Measurements from ENCODE around the gene GSTO2. TPM values are rescaled to one million over a fixed set of nuclear protein-coding genes. Genes with fewer than 3 reads are reported as not detected.

GSTO2 gene
- total RNA-seq, 3 donors from 2014 or later: 5.4 to 19.7 (median 18.3) TPM

- H3K4me3 ChIP-seq: no peak overlapping the region
- no peak for ATAC-seq
These were observed 82.9 kb downstream of the GSTO2 start for GRCh38 chr10:104351919-104352318.

DNA sequence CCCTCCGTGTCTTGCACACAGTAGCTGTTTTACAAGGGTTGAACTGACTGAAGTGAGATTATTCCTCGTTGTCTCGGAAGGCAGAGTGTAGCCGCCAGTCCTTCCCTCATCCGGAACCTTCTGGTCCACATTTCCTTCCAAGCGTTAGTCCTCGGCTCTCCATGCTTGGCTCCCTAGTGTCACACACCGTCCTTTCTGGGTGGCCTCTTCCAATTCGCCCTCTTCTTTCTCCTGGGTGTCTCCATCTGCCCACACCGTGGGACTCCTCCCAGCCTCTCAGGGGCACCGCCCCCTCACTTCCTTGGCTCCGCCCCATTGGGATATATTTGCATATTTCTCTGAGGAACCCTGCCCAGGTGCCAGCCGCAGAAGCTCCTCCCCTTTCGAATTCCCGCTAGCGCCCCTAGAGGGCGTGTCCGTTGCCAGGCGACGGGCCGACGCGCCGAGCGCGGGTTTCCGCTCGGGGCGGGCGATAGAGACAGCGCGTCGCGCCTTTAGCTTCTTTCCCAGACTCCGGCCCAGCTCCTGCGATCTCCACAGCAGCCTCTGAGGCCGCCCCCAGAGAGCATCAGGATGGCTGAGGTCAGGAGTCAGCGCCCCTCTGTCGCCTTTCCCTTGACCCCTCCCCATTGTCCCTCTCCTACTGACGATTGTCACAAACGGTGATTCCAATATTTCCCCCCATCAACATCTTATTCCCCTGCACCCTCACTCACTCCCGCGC, 84.5 kb downstream of the GSTO2 start, which contains the start of gene CFAP58:
CFAP58 (plus strand) TSS at position 509 of the 724 bp plus-strand sequence; CDS start at position 574, 65 bp downstream.
- Histone ChIP-seq H3K4me1 (ENCODE audit: low read depth) (peaks cover 3% of the 10 kb centered on the region), H3K4me3 (no peak within 1 kb of the TSS), H3K9me3 (no peaks in the 10 kb centered on the region), H3K36me3 (ENCODE audit: low read depth) (no peaks in the 10 kb centered on the region)
- TF ChIP-seq CTCF (IDR thresholded peaks at IDR 0.05): peak; percentile 62
- DNase-seq (peak; percentile 95 to 97 (median 97)), ATAC-seq (peak; percentile 99)
- intact Hi-C loops (cut with DNase I, micrococcal nuclease): loop anchor here (5.0 kb wide), 2 partner anchors 46 to 61 kb away; no protein-coding TSS in a partner anchor

More at GRCh38 chr10:104351919-104352318, 82.9 kb downstream of the GSTO2 start:
- no peak for TF ChIP-seq CTCF (IDR thresholded peaks at IDR 0.05)
- DNase-seq: no peak
- Histone ChIP-seq H3K36me3 (ENCODE audit: low read depth) (no peaks in the 10 kb centered on the region), H3K4me1 (ENCODE audit: low read depth) (peaks cover 3% of the 10 kb centered on the region), H3K9me3 (no peaks in the 10 kb centered on the region)
- intact Hi-C loops (cut with DNase I, micrococcal nuclease): loop anchor here (5.0 kb wide), 2 partner anchors 45 to 60 kb away; no protein-coding TSS in a partner anchor

Small RNAs within 50 kb of the gene (microRNA-seq; reads per million reads assigned to microRNA genes)
- not detected for gene MIR4482

Other genes starting within 250 kb of the GSTO2 start
- gene COL17A1, start 183.3 kb upstream of the GSTO2 start, total RNA-seq: 100 to 1,000 TPM in 2 of 3 donors, 10 to 100 TPM in 1; 95.1 to 284 (median 119) TPM
- 1 to 10 TPM; 5.7 to 8.6 (median 5.8) TPM for gene SFR1, start 147.0 kb upstream of the GSTO2 start, total RNA-seq
- gene CFAP43, start 36.8 kb upstream of the GSTO2 start, total RNA-seq: under 1 TPM; 0.22 to 0.58 (median 0.32) TPM
- 10 to 100 TPM; 60.1 to 73.9 (median 62.9) TPM for gene GSTO1, start 14.3 kb upstream of the GSTO2 start, total RNA-seq
- gene ITPRIP, start 69.3 kb downstream of the GSTO2 start, total RNA-seq: 10 to 100 TPM in 1 of 3 donors, 1 to 10 TPM in 2; 3.2 to 10.7 (median 5.7) TPM
- gene CFAP58, start 84.6 kb downstream of the GSTO2 start, total RNA-seq: under 1 TPM; 0.14 to 0.44 (median 0.17) TPM